IPS-18a (cell line): ENCODE data around the gene NF1.

Experiments used
- H3K27ac ChIP-seq: one replicate; pipeline ENCODE4 v1.5.1; 2013; ENCODE audit warnings: low read length
- H3K27me3 ChIP-seq: one replicate; pipeline ENCODE4 v1.6.1; 2013; ENCODE audit warnings: mild to moderate bottlenecking, low read length; ENCODE audit not compliant: control insufficient read depth, insufficient read depth
- H3K36me3 ChIP-seq: one replicate; pipeline ENCODE4 v1.6.1; 2013; ENCODE audit warnings: low read depth, low read length; ENCODE audit not compliant: control insufficient read depth
- H3K4me1 ChIP-seq: one replicate; pipeline ENCODE4 v1.6.1; 2013; ENCODE audit warnings: low read depth, low read length; ENCODE audit not compliant: control insufficient read depth
- H3K4me3 ChIP-seq: one replicate; pipeline ENCODE4 v1.5.1; 2013; ENCODE audit warnings: low read length
- H3K9ac ChIP-seq: one replicate; pipeline ENCODE4 v1.6.1; 2013; ENCODE audit warnings: mild to moderate bottlenecking, low read length, moderate library complexity
- H3K9me3 ChIP-seq: one replicate; pipeline ENCODE4 v1.6.1; 2013; ENCODE audit warnings: low read depth, low read length; ENCODE audit not compliant: control insufficient read depth

Gene NF1

DNA sequence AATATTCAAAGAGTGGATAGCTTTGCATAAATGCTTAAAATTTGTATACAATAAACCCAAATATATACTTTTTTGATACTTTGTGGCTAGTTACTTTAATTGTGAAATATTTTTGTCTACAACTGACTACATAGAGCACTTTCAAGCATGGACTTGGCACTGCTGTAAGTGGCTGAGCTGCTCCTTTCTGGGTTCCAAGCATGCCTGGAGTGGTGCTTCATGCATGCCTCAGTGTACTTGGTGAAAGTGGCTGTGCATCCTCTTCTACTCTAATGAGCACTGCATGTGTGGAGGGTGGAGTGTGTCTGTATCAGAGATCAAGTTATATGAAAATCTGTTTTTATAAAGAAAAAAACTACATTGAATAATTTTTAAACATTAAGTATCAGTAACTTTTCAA lies 108.2 kb downstream of the NF1 start:
- no peak overlapping the region for H3K27ac ChIP-seq
- no peak overlapping the region for H3K9ac ChIP-seq
- no peak overlapping the region for H3K4me3 ChIP-seq
- no peaks in the 10 kb centered on the region for H3K4me1 ChIP-seq
- no peaks in the 10 kb centered on the region for H3K9me3 ChIP-seq
- no peaks in the 10 kb centered on the region for H3K36me3 ChIP-seq
- H3K27me3 ChIP-seq: no peaks in the 10 kb centered on the region

DNA sequence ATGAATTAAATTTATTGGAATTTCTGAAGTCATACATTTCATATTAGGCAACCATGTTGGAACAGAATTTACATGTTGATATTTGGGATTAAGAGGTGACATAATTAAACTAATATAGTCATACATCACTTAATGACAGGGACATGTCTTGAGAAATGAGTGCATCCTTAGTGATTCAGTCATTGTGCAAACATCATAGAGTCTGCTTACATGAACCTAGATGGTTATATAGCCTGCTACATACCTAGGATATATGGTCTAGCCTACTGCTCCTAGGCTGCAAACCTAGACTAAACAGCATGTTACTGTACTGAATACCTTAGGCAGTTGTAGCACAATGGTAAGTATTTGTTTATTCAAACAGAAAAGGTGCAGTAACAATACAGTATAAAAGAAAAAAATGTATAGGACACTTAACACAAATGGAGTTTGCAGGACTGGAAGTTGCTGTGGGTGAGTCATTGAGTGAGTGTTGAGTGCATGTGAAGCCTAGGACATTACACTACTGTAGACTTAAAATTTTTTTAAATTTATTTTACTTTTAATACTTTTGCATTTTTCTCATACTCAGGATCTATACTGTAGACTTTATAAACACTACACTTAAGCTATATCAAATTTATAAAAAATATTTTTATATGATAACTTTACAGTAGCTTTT lies 116.7 kb downstream of the NF1 start:
- H3K9ac ChIP-seq: no peak overlapping the region

DNA sequence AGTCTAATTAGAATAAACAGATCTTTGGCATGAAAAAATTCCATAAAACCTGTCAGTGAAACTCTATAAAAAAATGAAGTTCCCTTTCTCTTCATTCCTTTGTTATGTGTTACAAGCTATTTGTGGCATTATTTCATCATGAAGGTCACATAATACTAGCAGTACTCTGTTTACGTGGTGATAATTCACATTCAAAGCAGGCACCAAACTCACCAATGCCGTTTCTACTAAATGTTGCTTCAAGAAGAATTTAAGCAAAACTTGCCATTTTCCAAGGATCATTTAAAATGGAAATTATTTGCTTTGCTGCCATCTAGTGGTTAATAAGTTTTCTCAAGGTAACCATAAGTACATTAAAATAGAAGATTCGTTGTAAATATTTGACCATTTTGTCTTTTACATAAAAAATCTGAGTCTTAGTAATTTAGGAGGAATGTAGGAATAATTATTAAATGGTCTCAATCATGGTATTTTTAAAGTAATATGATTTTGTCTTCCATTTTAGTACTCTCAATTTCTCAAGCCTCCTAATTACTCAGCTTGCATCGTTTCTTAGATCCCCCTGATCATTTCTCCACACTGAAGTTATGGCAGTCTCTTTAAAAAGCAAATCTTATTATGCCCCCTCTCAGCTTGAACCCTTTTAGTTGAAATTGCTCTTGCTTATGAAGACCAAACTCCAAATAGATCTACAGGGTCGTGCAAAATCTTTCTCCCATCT lies 121.4 kb downstream of the NF1 start:
- H3K4me3 ChIP-seq: no peak overlapping the region
- no peaks in the 10 kb centered on the region for H3K36me3 ChIP-seq
- H3K9ac ChIP-seq: no peak overlapping the region
- no peak overlapping the region for H3K27ac ChIP-seq
- no peaks in the 10 kb centered on the region for H3K27me3 ChIP-seq
- H3K4me1 ChIP-seq: no peaks in the 10 kb centered on the region
- no peaks in the 10 kb centered on the region for H3K9me3 ChIP-seq

More for the DNA sequence above, 116.7 kb downstream of the NF1 start:
- Histone ChIP-seq H3K27me3 (no peaks in the 10 kb centered on the region), H3K9me3 (no peaks in the 10 kb centered on the region), H3K4me3 (no peak overlapping the region), H3K4me1 (no peaks in the 10 kb centered on the region), H3K36me3 (no peaks in the 10 kb centered on the region), H3K27ac (no peak overlapping the region)

DNA sequence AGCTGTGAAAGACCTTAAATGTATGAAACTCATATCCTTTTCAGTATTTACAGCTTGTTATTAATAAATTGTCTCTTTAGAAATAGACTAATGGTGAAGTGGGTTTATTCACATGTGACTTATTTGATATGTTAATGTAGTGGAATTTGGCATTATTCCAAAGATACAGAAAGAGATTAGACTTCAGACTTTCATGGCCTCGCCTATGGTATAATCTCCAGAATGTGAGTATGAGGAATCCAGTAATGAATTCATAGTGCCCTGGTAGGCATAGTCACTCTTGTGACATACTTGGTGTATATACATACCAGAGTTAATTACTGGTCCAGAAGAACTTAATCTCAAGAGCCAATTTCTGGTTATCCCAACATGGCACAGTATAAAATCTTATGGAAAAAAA lies 129.6 kb downstream of the NF1 start:
- Histone ChIP-seq H3K27ac (no peak overlapping the region), H3K36me3 (peaks cover 15% of the 10 kb centered on the region), H3K4me1 (no peaks in the 10 kb centered on the region)

DNA sequence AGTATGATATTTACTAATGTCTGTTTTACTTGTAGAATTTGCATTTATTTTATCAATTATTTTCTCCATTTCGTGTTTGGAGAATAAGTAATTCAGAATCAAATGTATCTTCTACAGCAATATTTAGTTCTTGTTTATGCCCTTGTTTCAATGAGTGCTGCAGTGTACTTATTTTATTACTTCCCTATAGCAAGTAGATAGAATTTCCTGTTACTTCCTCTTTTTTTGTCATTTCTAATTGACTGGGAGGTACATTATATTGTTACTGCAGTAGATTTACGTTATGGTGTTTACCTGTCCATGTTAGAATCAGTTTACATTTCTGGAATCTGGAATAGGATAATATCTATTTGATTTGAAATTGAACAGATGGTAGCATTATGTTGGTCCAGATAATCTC lies 131.1 kb downstream of the NF1 start:
- Histone ChIP-seq H3K36me3 (peaks cover 15% of the 10 kb centered on the region), H3K4me1 (no peaks in the 10 kb centered on the region), H3K9me3 (no peaks in the 10 kb centered on the region), H3K4me3 (no peak overlapping the region), H3K27me3 (no peaks in the 10 kb centered on the region), H3K27ac (no peak overlapping the region), H3K9ac (no peak overlapping the region)

More for the DNA sequence above, 129.6 kb downstream of the NF1 start:
- H3K9me3 ChIP-seq: no peaks in the 10 kb centered on the region
- H3K9ac ChIP-seq: no peak overlapping the region
- H3K27me3 ChIP-seq: no peaks in the 10 kb centered on the region
- no peak overlapping the region for H3K4me3 ChIP-seq

DNA sequence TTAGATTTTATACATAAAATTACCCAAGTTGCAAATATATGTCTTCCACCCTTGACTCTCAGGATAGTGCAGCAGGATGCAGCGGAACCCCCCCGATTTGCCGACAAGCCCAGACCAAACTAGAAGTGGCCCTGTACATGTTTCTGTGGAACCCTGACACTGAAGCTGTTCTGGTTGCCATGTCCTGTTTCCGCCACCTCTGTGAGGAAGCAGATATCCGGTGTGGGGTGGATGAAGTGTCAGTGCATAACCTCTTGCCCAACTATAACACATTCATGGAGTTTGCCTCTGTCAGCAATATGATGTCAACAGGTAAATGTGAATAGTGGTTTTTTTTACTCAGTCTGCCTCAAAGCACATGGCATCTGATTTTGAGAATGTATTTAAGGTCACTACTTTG lies 131.6 kb downstream of the NF1 start:
- Histone ChIP-seq H3K4me1 (no peaks in the 10 kb centered on the region), H3K27ac (no peak overlapping the region), H3K27me3 (no peaks in the 10 kb centered on the region), H3K4me3 (no peak overlapping the region), H3K9me3 (no peaks in the 10 kb centered on the region), H3K36me3 (peaks cover 19% of the 10 kb centered on the region), H3K9ac (no peak overlapping the region)

DNA sequence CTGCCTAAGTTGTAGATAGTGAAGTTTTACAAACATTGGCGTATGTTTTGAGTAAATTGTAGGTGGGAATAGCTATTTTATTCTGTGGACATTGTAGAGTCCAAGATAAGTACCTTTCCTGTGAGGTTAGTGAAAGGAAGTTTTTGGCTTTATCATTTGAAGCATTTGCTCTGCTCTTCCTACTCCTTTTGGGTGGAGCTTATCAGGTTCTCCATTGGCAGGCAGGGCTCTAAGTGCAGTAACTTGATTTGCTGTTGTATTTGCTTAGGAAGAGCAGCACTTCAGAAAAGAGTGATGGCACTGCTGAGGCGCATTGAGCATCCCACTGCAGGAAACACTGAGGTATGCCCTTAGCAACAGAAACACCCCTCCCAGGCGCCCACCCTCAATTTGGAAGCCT lies 132.2 kb downstream of the NF1 start:
- no peaks in the 10 kb centered on the region for H3K9me3 ChIP-seq
- no peak overlapping the region for H3K27ac ChIP-seq
- H3K4me1 ChIP-seq: no peaks in the 10 kb centered on the region
- no peak overlapping the region for H3K9ac ChIP-seq
- no peaks in the 10 kb centered on the region for H3K27me3 ChIP-seq
- H3K36me3 ChIP-seq: peaks cover 19% of the 10 kb centered on the region
- H3K4me3 ChIP-seq: no peak overlapping the region

DNA sequence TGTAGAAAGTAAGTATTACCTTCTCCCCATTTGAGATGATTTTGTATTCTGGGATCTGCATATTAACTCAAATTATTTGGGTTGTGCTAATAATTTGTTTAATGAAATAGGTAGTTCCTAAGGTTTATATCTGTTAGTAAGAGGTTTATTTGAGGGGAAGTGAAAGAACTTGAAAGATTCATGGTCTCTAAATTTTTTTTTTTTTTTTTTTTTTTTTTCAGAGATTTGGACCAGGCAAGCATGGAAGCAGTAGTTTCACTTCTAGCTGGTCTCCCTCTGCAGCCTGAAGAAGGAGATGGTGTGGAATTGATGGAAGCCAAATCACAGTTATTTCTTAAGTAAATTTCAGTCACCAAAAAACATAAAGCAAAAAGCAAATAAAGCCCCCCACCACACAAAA lies 137.1 kb downstream of the NF1 start:
- no peak overlapping the region for H3K9ac ChIP-seq
- no peaks in the 10 kb centered on the region for H3K4me1 ChIP-seq
- peaks cover 35% of the 10 kb centered on the region for H3K36me3 ChIP-seq
- no peak overlapping the region for H3K27ac ChIP-seq
- H3K9me3 ChIP-seq: no peaks in the 10 kb centered on the region
- H3K27me3 ChIP-seq: no peaks in the 10 kb centered on the region
- H3K4me3 ChIP-seq: no peak overlapping the region

DNA sequence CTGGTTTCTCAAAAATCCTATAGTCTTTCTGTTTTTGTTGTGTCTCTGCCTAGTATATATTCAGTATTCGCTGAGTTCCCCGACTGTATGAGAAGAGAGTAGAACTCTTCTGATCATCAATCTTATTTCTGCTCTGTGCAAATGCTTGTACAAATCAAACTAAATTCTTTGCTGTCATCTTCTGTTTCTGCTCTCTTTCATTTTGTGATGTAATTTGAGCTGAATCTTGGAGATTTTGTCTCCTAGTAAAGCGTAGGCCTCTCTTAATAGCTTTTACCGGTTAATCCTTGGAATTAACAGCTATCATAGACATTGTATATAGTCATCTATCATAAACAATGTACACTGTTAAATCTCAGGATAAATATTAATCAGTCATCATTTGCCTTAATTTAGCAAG lies 140.3 kb downstream of the NF1 start:
- Histone ChIP-seq H3K9me3 (no peaks in the 10 kb centered on the region), H3K27ac (no peak overlapping the region), H3K4me1 (no peaks in the 10 kb centered on the region), H3K36me3 (peaks cover 30% of the 10 kb centered on the region), H3K9ac (no peak overlapping the region), H3K27me3 (no peaks in the 10 kb centered on the region), H3K4me3 (no peak overlapping the region)

DNA sequence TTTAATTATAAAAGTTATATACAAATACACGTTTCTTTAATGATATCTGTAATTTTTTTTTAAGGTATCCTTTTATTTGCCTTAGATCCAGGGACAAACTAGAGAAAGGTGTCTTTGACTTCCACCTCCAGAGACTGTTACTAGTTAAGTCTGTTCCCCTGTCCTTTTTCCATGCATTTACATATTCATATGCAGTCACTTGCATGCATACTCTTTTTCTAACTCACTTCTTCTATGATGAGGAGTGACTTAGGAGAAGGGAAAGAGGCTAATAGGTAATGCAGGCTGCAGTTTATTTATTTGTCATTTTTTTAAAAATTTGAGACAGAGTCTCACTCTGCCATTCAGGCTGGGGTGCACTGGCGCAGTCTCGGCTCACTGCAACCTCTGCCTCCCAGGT lies 141.4 kb downstream of the NF1 start:
- H3K36me3 ChIP-seq: peaks cover 27% of the 10 kb centered on the region

DNA sequence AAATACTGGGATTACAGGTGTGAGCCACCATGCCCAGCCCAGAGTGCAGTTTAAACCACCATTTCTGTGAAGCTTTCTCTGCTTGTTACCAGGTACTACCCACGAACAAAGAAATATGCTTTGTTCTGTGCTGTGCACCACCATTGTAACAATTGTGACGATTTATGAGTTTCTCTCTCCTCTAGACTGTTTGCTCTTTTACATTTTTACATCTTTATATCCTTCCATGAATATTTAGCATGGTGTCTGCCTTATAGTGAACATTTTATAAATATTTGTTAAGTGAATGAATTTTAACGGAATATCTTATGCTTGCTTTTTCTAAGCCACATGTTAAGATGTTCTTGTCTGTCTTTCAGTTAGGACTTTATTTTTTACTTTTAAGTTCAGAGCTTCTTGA lies 141.9 kb downstream of the NF1 start:
- Histone ChIP-seq H3K4me1 (no peaks in the 10 kb centered on the region), H3K27ac (no peak overlapping the region), H3K4me3 (no peak overlapping the region), H3K9ac (no peak overlapping the region), H3K9me3 (no peaks in the 10 kb centered on the region), H3K27me3 (no peaks in the 10 kb centered on the region), H3K36me3 (peaks cover 26% of the 10 kb centered on the region)

More for the DNA sequence above, 141.4 kb downstream of the NF1 start:
- Histone ChIP-seq H3K4me3 (no peak overlapping the region), H3K9me3 (no peaks in the 10 kb centered on the region), H3K27me3 (no peaks in the 10 kb centered on the region), H3K9ac (no peak overlapping the region), H3K27ac (no peak overlapping the region), H3K4me1 (no peaks in the 10 kb centered on the region)

DNA sequence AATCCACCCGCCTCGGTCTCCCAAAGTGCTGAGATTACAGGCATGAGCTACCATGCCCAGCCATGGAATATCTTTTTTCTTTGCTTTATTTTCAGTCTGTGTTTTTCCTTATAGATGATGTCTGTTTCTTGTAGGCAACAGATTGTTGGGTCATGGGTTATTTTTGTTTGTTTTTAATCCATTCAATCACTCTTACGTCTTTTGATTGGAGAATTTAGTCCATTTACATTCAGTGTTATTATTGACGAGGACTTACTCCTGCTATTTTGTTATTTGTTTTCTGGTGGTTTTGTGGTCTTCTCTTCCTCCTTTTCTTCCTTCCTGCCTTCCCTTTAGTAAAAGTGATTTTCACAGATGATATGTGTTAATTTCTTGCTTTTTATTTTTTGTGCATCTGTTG lies 146.3 kb downstream of the NF1 start:
- Histone ChIP-seq H3K4me1 (peaks cover 3% of the 10 kb centered on the region), H3K9me3 (no peaks in the 10 kb centered on the region), H3K27me3 (no peaks in the 10 kb centered on the region), H3K9ac (no peak overlapping the region), H3K36me3 (peaks cover 24% of the 10 kb centered on the region), H3K4me3 (no peak overlapping the region), H3K27ac (no peak overlapping the region)
